GM10266 (cell line): ENCODE results near the gene WNK1.

ENCODE experiments used
- DNase-seq: peaks from one replicate; pipeline ENCODE4 v3.0.0; 2012; ENCODE audit errors: extremely low spot score
- CTCF ChIP-seq: IDR thresholded peaks from 2 replicates; pipeline ENCODE4 v1.5.1; 2012; ENCODE audit warnings: mild to moderate bottlenecking, low read depth; ENCODE audit not compliant: control insufficient read depth, insufficient read depth; ENCODE audit errors: missing control alignments

Gene WNK1

DNA sequence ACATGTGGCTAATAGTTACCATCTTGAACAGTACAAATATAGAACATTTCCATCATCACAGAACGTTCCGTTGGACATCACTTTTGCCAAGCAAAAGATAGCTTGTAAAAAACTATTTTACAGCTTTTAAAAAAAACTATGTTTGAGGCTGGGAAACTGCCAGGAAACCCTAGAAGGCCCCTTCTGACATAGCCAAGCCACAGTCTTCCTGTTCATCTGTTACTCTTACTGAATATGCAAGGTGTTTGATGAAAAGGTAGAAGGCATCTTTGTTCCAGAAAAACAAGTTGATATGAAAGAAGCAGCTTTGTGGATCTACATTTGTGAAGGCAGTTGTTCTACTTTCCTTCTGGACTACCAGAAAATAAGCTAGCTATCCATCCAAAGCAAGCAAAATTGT is 23.6 kb upstream of the WNK1 start:
- TF ChIP-seq CTCF = no peak
- no peak for DNase-seq

DNA sequence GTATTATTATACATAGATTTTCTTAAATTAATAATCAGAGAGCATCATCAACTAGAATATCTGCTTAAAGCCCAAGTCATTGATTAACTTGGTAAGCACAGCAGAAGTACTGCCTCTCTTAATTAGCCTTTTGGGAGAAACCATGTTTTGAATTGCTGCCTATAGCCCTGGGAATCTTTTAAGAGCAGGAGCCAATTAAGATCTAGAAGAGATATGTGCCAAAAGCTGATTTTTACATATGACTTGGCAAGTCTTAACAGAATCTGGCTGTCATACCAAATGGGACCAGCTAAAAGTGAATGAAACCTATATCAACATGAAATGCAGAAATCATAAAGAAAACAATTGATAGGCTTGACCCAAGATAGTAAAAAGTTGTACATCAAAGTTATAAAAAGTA is 23.2 kb upstream of the WNK1 start:
- TF ChIP-seq CTCF = no peak
- DNase-seq = no peak

- no peak for DNase-seq
- no peak for TF ChIP-seq CTCF
These were observed 21.8 kb upstream of the WNK1 start for GRCh38 chr12:730550-730949.

DNA sequence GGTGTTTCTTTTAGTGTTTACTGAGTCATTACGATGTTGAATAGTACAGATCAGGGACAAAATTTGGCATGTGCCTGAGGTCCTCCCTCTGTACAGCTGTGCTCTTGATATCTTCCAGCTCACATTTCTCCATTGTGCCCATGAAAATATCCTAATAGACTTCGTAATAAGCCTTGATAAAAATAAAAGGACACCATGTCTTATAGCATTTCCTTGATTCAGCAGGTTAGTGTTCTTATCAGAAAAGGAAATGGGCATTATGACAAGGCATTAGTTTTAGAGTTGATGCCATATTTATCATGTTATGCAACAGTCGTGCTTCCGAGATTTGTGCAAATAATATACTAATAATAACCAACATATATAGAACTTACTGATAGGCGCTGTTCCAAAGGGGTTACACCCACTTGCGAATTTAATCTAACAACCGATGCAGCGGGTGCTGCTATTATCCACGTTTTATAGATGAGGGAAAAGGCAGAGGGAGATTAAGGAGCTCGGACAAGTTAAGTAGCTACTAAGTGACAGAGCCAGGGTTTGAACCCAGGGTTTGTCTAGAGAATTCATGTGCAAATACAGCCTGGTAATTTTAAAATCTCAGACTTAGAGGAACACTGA is 15.1 kb upstream of the WNK1 start:
- TF ChIP-seq CTCF = no peak
- DNase-seq = no peak

- no peak for TF ChIP-seq CTCF
- DNase-seq = no peak
These were observed 13.7 kb upstream of the WNK1 start for GRCh38 chr12:738712-739111.

GRCh38 chr12:739349-739748 is 13.0 kb upstream of the WNK1 start:
- no peak for DNase-seq
- TF ChIP-seq CTCF = no peak

- TF ChIP-seq CTCF = no peak
These were observed 11.5 kb upstream of the WNK1 start for GRCh38 chr12:740921-741320.

More at GRCh38 chr12:740921-741320, 11.5 kb upstream of the WNK1 start:
- no peak for DNase-seq
